WERI-Rb-1 (cell line): ENCODE results near the gene MAPKAP1.

ENCODE experiments used
- DNase-seq: peaks from one replicate; pipeline ENCODE4 v3.0.0-alpha.2; 2020
- H3K27ac ChIP-seq: fragments of 250-450 bp; sonication (Bioruptor Pico); 2 replicates; pipeline ENCODE4 v1.5.1; 2020; ENCODE audit warnings: mild to moderate bottlenecking, moderate library complexity
- H3K27me3 ChIP-seq: fragments of 250-450 bp; sonication (Bioruptor Pico); 2 replicates; pipeline ENCODE4 v1.5.1; 2021; ENCODE audit warnings: mild to moderate bottlenecking, low read depth, moderate library complexity; ENCODE audit not compliant: insufficient read depth, severe bottlenecking
- H3K36me3 ChIP-seq: fragments of 250-450 bp; sonication (Bioruptor Pico); 2 replicates; pipeline ENCODE4 v1.5.1; 2020; ENCODE audit warnings: mild to moderate bottlenecking, moderate library complexity
- H3K4me3 ChIP-seq: 2 replicates; pipeline ENCODE4 v1.5.1; 2011; ENCODE audit warnings: low read depth, mild to moderate bottlenecking, control low read depth, low read length
- H3K9me3 ChIP-seq: fragments of 250-450 bp; sonication (Bioruptor Pico); 2 replicates; pipeline ENCODE4 v1.5.1; 2021; ENCODE audit warnings: mild to moderate bottlenecking, moderate library complexity; ENCODE audit not compliant: severe bottlenecking
- CTCF ChIP-seq: IDR thresholded peaks from 2 replicates; pipeline ENCODE4 v1.5.1; 2011; ENCODE audit warnings: low read depth, mild to moderate bottlenecking, control low read depth, inconsistent platforms, low read length

Gene MAPKAP1

GRCh38 chr9:125638239-125639045 lies 68.6 kb downstream of the MAPKAP1 start:
- Histone ChIP-seq H3K4me3 (no peak overlapping the region), H3K27me3 (no peaks in the 10 kb centered on the region), H3K27ac (no peak overlapping the region), H3K9me3 (no peaks in the 10 kb centered on the region), H3K36me3 (no peaks in the 10 kb centered on the region)
- no peak for TF ChIP-seq CTCF
- no peak for DNase-seq

- no peaks in the 10 kb centered on the region for H3K36me3 ChIP-seq
- no peak overlapping the region for H3K27ac ChIP-seq
- no peak overlapping the region for H3K4me3 ChIP-seq
- no peak for TF ChIP-seq CTCF
- no peaks in the 10 kb centered on the region for H3K9me3 ChIP-seq
- no peak for DNase-seq
- H3K27me3 ChIP-seq = no peaks in the 10 kb centered on the region
Measured at GRCh38 chr9:125637241-125637640, 69.8 kb downstream of the MAPKAP1 start.

GRCh38 chr9:125635888-125636287 lies 71.1 kb downstream of the MAPKAP1 start:
- H3K27me3 ChIP-seq = no peaks in the 10 kb centered on the region
- no peak overlapping the region for H3K4me3 ChIP-seq
- no peak for DNase-seq
- TF ChIP-seq CTCF = no peak
- H3K9me3 ChIP-seq = no peaks in the 10 kb centered on the region
- H3K36me3 ChIP-seq = no peaks in the 10 kb centered on the region
- no peak overlapping the region for H3K27ac ChIP-seq

- H3K27me3 ChIP-seq = no peaks in the 10 kb centered on the region
- no peak overlapping the region for H3K4me3 ChIP-seq
- H3K9me3 ChIP-seq = no peaks in the 10 kb centered on the region
- no peak for DNase-seq
- no peaks in the 10 kb centered on the region for H3K36me3 ChIP-seq
- no peak for TF ChIP-seq CTCF
- no peak overlapping the region for H3K27ac ChIP-seq
Measured at GRCh38 chr9:125634040-125634717, 72.8 kb downstream of the MAPKAP1 start.

GRCh38 chr9:125633116-125633745 lies 73.8 kb downstream of the MAPKAP1 start:
- Histone ChIP-seq H3K36me3 (no peaks in the 10 kb centered on the region), H3K27ac (no peak overlapping the region), H3K9me3 (no peaks in the 10 kb centered on the region), H3K27me3 (no peaks in the 10 kb centered on the region), H3K4me3 (no peak overlapping the region)
- no peak for TF ChIP-seq CTCF
- no peak for DNase-seq
